Esophagus squamous epithelium (tissue), 5 donors: ENCODE measurements around the gene WNT9A. TPM values are rescaled to one million over a fixed set of nuclear protein-coding genes. Genes with fewer than 3 reads are reported as not detected.
"Not testable (repeated sequence)": the region's sequence is repeated elsewhere in the genome, so short reads cannot be mapped to it uniquely, and the experiment has no call there.

ENCODE experiments used
- DNase-seq: peaks from one replicate; lab custom pipeline; 2025; lab: John Stamatoyannopoulos, UW
- H3K27ac ChIP-seq, 4 donors: fragments of 200-600 bp; sonication (generic); one replicate each; pipeline ENCODE4 v1.5.1; 2016 to 2019; ENCODE audit warnings: mild to moderate bottlenecking in 1 of 4
- H3K27me3 ChIP-seq, 4 donors: fragments of 200-600 bp; sonication (generic); 1 replicate in 3 of 4; 2 replicates in 1 of 4; pipeline versions ENCODE4 v1.5.1 to v1.6.0; 2017 to 2021; ENCODE audit warnings: antibody characterized with exemption in 1 of 4
- H3K36me3 ChIP-seq, 3 donors: fragments of 200-600 bp; sonication (generic); one replicate each; pipeline ENCODE4 v1.5.1; 2016 to 2019
- H3K4me1 ChIP-seq, 3 donors: fragments of 200-600 bp; sonication (generic); one replicate each; pipeline ENCODE4 v1.5.1; 2017 to 2019
- H3K4me3 ChIP-seq, 4 donors: fragments of 200-600 bp; sonication (generic); 1 replicate in 3 of 4; 2 replicates in 1 of 4; pipeline ENCODE4 v1.5.1; 2016 to 2019; ENCODE audit warnings: mild to moderate bottlenecking in 2 of 4, moderate library complexity in 1 of 4
- H3K9me3 ChIP-seq, 3 donors: fragments of 200-600 bp; sonication (generic); one replicate each; pipeline ENCODE4 v1.5.1; 2016 to 2019
- CTCF ChIP-seq, 6 experiments: fragments of 450-650 bp in 4 of 6; fragments of 200-600 bp in 2 of 6; sonication (generic) in 2 of 6; IDR thresholded peaks; one replicate each; pipeline ENCODE4 v1.5.1; 2016 to 2019; ENCODE audit warnings: antibody characterized with exemption in 6 of 6, mild to moderate bottlenecking in 4 of 6, moderate library complexity in 4 of 6
- POLR2A ChIP-seq, 4 donors: fragments of 450-650 bp; IDR thresholded peaks; one replicate each; pipeline ENCODE4 v1.6.1; 2017; ENCODE audit warnings: antibody characterized with exemption in 4 of 4, mild to moderate bottlenecking in 4 of 4, moderate library complexity in 3 of 4
- WGBS, 2 donors: methylation state at CpG; one replicate each; pipeline ENCODE4 v1.1.5; 2018; 5-methylcytosine and 5-hydroxymethylcytosine counted together
- intact Hi-C: fragments of 100-400 bp; cut with DNase I; formaldehyde crosslinking; loops from one replicate; pipeline ENCODE4 v1.15.0; 2022
- total RNA-seq, 4 donors: library from RNA; depleted of rRNA; stranded (reverse); fragments of >200 nt; gene quantifications; one replicate each; pipeline ENCODE4 v1.1.0, GENCODE V29; 2016
- donor health status: DM: yes; HTN: yes; CAD: no.

WNT9A gene
- total RNA-seq, 4 donors from 2014 or later: 1.7 to 5.9 (median 2.8) TPM

DNA sequence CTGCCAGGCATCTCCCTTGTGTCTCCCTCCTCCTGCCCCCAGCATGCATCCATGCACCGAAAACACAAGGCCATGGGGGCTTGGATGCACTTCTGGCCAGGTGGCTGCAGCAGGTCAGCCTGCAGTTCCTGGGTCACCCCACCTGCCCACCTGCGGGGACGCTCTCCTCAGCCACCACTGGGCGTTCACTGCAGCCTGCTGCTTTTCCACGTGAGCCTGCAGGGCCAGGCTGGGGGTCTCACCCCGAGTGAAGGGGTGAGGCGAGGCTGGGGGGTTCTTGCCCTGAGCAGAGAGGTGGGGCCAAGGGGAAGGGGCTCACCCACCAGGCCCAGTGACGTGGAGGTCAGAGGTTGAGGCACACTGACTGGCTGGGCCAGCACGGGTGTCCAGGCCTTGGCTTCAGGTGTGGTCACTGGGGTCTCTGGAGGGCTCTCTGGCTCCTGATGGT is 64.6 kb downstream of the WNT9A start:
- 71 to 80% methylated on average over 1 to 3 of the region's 9 CpGs for WGBS, 2 donors
- Histone ChIP-seq H3K4me1 (peaks cover 27 to 51% (median 30%) of the 10 kb centered on the region in 3 donors), H3K36me3 (no peaks in the 10 kb centered on the region), H3K4me3 (no peak overlapping the region), H3K27me3 (no peaks in the 10 kb centered on the region), H3K9me3 (no peaks in the 10 kb centered on the region), H3K27ac (peak overlapping the region in 1 of 4 donors; percentile 30)
- intact Hi-C loops: loop anchor here (10.0 kb wide), 1 partner anchor 118 kb away; no protein-coding TSS in a partner anchor
- TF ChIP-seq CTCF (IDR thresholded peaks at IDR 0.05) (no peak), POLR2A (IDR thresholded peaks at IDR 0.05) (no peak)
- no peak for DNase-seq

DNA sequence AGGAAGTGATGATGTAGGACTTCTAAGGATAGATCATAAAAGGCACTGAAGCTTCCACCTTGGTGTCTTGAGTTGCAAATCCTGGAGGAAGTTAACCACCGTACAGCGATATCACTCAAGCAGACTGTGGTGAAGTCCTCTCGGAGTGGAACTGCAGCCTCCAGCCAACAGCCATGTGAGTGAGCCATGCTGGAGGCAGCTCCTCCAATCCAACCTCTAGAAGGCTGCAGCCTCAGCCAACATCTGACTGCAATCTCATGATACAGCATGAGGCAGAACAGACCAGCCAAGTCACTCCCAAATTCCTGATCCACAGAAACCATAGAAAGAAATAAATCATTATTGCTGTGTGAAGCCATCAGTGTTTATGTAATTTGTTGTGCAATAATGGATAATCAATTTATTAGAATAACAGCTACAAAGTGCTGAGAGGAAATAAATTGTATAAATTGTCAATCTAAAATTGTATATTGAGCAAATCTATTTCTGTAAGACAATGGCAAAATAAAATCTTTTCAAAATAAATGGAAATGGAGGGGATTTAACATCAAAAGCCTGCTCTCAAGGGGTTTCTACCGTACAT is 67.3 kb downstream of the WNT9A start:
- TF ChIP-seq POLR2A (IDR thresholded peaks at IDR 0.05) (no peak), CTCF (IDR thresholded peaks at IDR 0.05) (no peak)
- DNase-seq: no peak
- Histone ChIP-seq H3K9me3 (no peaks in the 10 kb centered on the region), H3K4me3 (no peak overlapping the region), H3K27me3 (no peaks in the 10 kb centered on the region), H3K36me3 (no peaks in the 10 kb centered on the region), H3K4me1 (peaks cover 9 to 26% (median 9%) of the 10 kb centered on the region in 3 donors), H3K27ac (no peak overlapping the region)
- intact Hi-C loops: loop anchor here (10.0 kb wide), 1 partner anchor 116 kb away; no protein-coding TSS in a partner anchor
- WGBS, 2 donors: 64 to 65% methylated on average over 4 of the region's 4 CpGs

DNA sequence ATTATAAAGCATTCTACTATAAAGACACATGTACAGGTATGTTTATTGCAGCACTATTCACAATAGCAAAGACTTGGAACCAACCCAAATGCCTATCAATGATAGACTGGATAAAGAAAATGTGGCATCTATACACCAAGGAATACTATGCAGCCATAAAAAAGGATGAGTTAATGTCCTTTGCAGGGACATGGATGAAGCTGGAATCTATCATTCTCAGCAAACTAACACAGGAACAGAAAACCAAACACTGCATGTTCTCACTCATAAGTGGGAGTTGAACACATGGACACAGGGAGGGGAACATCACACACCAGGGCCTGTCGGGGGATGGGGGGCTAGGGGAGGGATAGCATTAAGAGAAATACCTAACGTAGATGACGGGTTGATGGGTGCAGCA is 69.9 kb downstream of the WNT9A start:
- not testable (repeated sequence) for H3K4me3 ChIP-seq
- 83 to 96% methylated on average over 3 of the region's 3 CpGs for whole genome bisulfite sequencing, 2 donors

GRCh38 chr1:227871892-227872291 is 75.8 kb downstream of the WNT9A start:
- H3K9me3 ChIP-seq, H3K27ac ChIP-seq, H3K36me3 ChIP-seq, H3K4me3 ChIP-seq, H3K4me1 ChIP-seq, DNase-seq, intact Hi-C loops: not testable (repeated sequence)
- H3K27me3 ChIP-seq: peaks cover 0 to 11% (median 0%) of the 10 kb centered on the region in 4 donors
- WGBS, 2 donors: 83 to 93% methylated on average over 2 of the region's 5 CpGs

More for the DNA sequence above, 69.9 kb downstream of the WNT9A start:
- H3K27ac ChIP-seq, intact Hi-C loops, H3K9me3 ChIP-seq, H3K27me3 ChIP-seq, DNase-seq, H3K4me1 ChIP-seq, H3K36me3 ChIP-seq: not testable (repeated sequence)

DNA sequence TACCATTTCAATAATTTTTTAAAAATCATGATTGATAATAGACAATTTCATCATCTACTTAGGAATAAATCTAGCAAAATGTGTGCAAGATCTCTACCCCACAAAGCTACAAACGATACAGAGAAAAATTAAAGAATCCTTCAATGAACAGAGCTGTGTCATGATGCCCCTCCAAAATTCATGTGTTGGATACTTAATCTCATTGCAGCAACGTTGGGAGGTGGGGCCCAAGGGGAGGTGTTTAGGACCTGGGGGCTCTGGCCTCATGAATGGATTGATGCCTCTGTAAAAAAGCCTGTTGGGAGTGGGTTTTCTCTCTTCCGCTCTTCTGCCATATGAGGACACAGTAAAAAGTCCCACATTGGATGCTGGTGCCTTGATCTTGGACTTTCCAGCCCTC is 77.4 kb downstream of the WNT9A start:
- no peak for DNase-seq
- no peaks in the 10 kb centered on the region for H3K4me1 ChIP-seq
- H3K9me3 ChIP-seq: peaks cover 0 to 4% (median 1%) of the 10 kb centered on the region in 3 donors
- peaks cover 0 to 11% (median 0%) of the 10 kb centered on the region in 4 donors for H3K27me3 ChIP-seq
- intact Hi-C loops: no loop called here
- WGBS, 2 donors: 67 to 70% methylated on average over 3 of the region's 3 CpGs
- H3K4me3 ChIP-seq: no peak overlapping the region
- TF ChIP-seq CTCF (IDR thresholded peaks at IDR 0.05) (no peak), POLR2A (IDR thresholded peaks at IDR 0.05) (no peak)
- H3K27ac ChIP-seq: no peak overlapping the region
- no peaks in the 10 kb centered on the region for H3K36me3 ChIP-seq

GRCh38 chr1:227869851-227870305 is 77.9 kb downstream of the WNT9A start:
- peaks cover 0 to 11% (median 0%) of the 10 kb centered on the region in 4 donors for H3K27me3 ChIP-seq
- intact Hi-C loops: no loop called here
- H3K4me3 ChIP-seq: no peak overlapping the region
- peaks cover 0 to 6% (median 4%) of the 10 kb centered on the region in 3 donors for H3K9me3 ChIP-seq
- DNase-seq: no peak
- H3K4me1 ChIP-seq: no peaks in the 10 kb centered on the region
- H3K27ac ChIP-seq: no peak overlapping the region
- 57 to 62% methylated on average over 4 to 5 of the region's 5 CpGs for WGBS, 2 donors
- no peak for TF ChIP-seq POLR2A (IDR thresholded peaks at IDR 0.05)
- TF ChIP-seq CTCF (IDR thresholded peaks at IDR 0.05): no peak
- H3K36me3 ChIP-seq: no peaks in the 10 kb centered on the region
